A549 (cell line): ENCODE data around the gene ACRBP. TPM values are rescaled to one million over a fixed set of nuclear protein-coding genes. Genes with fewer than 3 reads are reported as not detected.
"Not testable (repeated sequence)": the region's sequence is repeated elsewhere in the genome, so short reads cannot be mapped to it uniquely, and the experiment has no call there.

ENCODE experiments used
- ATAC-seq, 2 experiments: fragments of 200-7000 bp in 1 of 2; fragments of >200 bp in 1 of 2; cut with Nextera tagmentation in 1 of 2; cut with Tn5 transposase in 1 of 2; 3 replicates each; pipeline versions ENCODE4 v1.8.0 to v1.9.1; 2018 to 2020; ENCODE audit warnings: mild to moderate bottlenecking in 1 of 2, moderate library complexity in 1 of 2
- CTCF ChIA-PET: fragments of 300-600 bp; sonication (Branson Sonifier 250); formaldehyde crosslinking; extraction: SDS; loops from one replicate; lab custom pipeline; 2021; ENCODE audit warnings: antibody characterized with exemption, inconsistent platforms; lab: Yijun Ruan, JAX
- POLR2A ChIA-PET: fragments of 350-600 bp; formaldehyde crosslinking; extraction: SDS; loops from one replicate; lab custom pipeline; 2021; ENCODE audit warnings: antibody characterized with exemption, inconsistent platforms; lab: Yijun Ruan, JAX
- DNase-seq, 2 experiments: peaks; one replicate each; pipeline versions ENCODE4 v3.0.0 to v3.0.0-alpha.2; 2011 to 2016; ENCODE audit warnings: low read depth in 1 of 2, low spot score in 1 of 2
- FAIRE-seq: peaks from 2 replicates; lab custom pipeline; 2011; peaks lifted over from hg19 to GRCh38; lab: Jason Lieb, UNC
- H3K27ac ChIP-seq, 2 experiments: fragments of >200 bp; sonication (Bioruptor Twin); formaldehyde crosslinking; 3 replicates each; pipeline ENCODE4 v1.5.1; 2016 to 2017
- H3K4me1 ChIP-seq: fragments of >200 bp; sonication (Bioruptor Twin); formaldehyde crosslinking; 3 replicates; pipeline ENCODE4 v1.6.1; 2016
- H3K4me2 ChIP-seq: fragments of >200 bp; sonication (Bioruptor Twin); formaldehyde crosslinking; 3 replicates; pipeline ENCODE4 v1.6.1; 2016
- H3K4me3 ChIP-seq: fragments of >200 bp; sonication (Bioruptor Twin); formaldehyde crosslinking; 3 replicates; pipeline ENCODE4 v1.5.1; 2016
- H3K9me3 ChIP-seq: fragments of >200 bp; sonication (Bioruptor Twin); formaldehyde crosslinking; 3 replicates; pipeline ENCODE4 v1.6.1; 2016
- EHMT2 ChIP-seq: fragments of 200-600 bp; sonication (generic); IDR thresholded peaks from 2 replicates; pipeline ENCODE4 v1.6.1; 2016; ENCODE audit warnings: antibody characterized with exemption, low read depth, mild to moderate bottlenecking, moderate library complexity
- FOSL2 ChIP-seq, 2 experiments: fragments of 450-650 bp in 1 of 2; fragments of >200 bp in 1 of 2; sonication (Bioruptor Twin) in 1 of 2; formaldehyde crosslinking; IDR thresholded peaks; 2 replicates each; pipeline versions ENCODE4 v1.5.0 to v1.6.1; 2016 to 2020; ENCODE audit warnings: mild to moderate bottlenecking in 1 of 2, moderate library complexity in 1 of 2
- HOXB13 ChIP-seq: fragments of 250-450 bp; sonication (Bioruptor Pico); IDR thresholded peaks from 2 replicates; pipeline ENCODE4 v1.5.0; 2020; ENCODE audit warnings: low read depth, mild to moderate bottlenecking, moderate library complexity
- JUNB ChIP-seq: fragments of >200 bp; sonication (Bioruptor Twin); formaldehyde crosslinking; IDR thresholded peaks from 2 replicates; pipeline ENCODE4 v1.6.1; 2016
- KDM1A ChIP-seq: fragments of 200-600 bp; sonication (generic); IDR thresholded peaks from 2 replicates; pipeline ENCODE4 v1.6.1; 2016; ENCODE audit warnings: low read depth, mild to moderate bottlenecking
- KDM5A ChIP-seq: fragments of 200-600 bp; sonication (generic); IDR thresholded peaks from 2 replicates; pipeline ENCODE4 v1.6.1; 2016; ENCODE audit warnings: antibody characterized with exemption, mild to moderate bottlenecking
- NR3C1 ChIP-seq: fragments of >200 bp; sonication (Bioruptor Twin); formaldehyde crosslinking; IDR thresholded peaks from 3 replicates; pipeline ENCODE4 v1.6.1; 2017
- POLR2AphosphoS2 ChIP-seq: conservative IDR thresholded peaks from 2 replicates; pipeline ENCODE4 v1.6.1; 2012; ENCODE audit warnings: low read length, improper control_type of control experiment, inconsistent platforms
- RARB ChIP-seq: fragments of 250-450 bp; sonication (Bioruptor Pico); IDR thresholded peaks from 2 replicates; pipeline ENCODE4 v1.8.0; 2021; ENCODE audit warnings: mild to moderate bottlenecking, moderate library complexity
- WGBS: methylation state at CpG from one replicate; pipeline ENCODE4 v1.1.6; 2017; ENCODE audit errors: missing lambda C conversion rate; 5-methylcytosine and 5-hydroxymethylcytosine counted together
- polyA plus RNA-seq, 4 experiments: library from polyadenylated mRNA; depleted of rRNA in 3 of 4; stranded (reverse); fragments of >200 nt; fragmentation: RNase III in 1 of 4; extraction: RNeasy Plus Mini Kit Qiagen cat#74134 plus additional on column Dnase treatment in 1 of 4; gene quantifications; 2 replicates in 3 of 4; 3 replicates in 1 of 4; pipeline ENCODE4 v1.2.3, GENCODE V29; 2011 to 2017
- TF ChIP-seq, protein P1 (sequence below): fragments of 200-600 bp; sonication (generic); IDR thresholded peaks from 2 replicates; pipeline ENCODE4 v1.6.1; 2016; ENCODE audit warnings: antibody characterized with exemption, mild to moderate bottlenecking, moderate library complexity
- TF ChIP-seq, protein P2 (sequence below): IDR thresholded peaks from 2 replicates; pipeline ENCODE4 v1.6.1; 2012; ENCODE audit warnings: low read depth, borderline replicate concordance
- TF ChIP-seq, protein P3 (sequence below): fragments of 250-450 bp; sonication (Bioruptor Pico); IDR thresholded peaks from 2 replicates; pipeline ENCODE4 v1.5.0; 2021; ENCODE audit warnings: mild to moderate bottlenecking, moderate library complexity, borderline replicate concordance
- TF ChIP-seq, protein P4 (sequence below): fragments of >200 bp; sonication (Bioruptor Twin); formaldehyde crosslinking; IDR thresholded peaks from 3 replicates; pipeline ENCODE4 v1.6.1; 2016

Gene ACRBP
- polyA plus RNA-seq, 2 of the 4 experiments (the other 2 are of a cell fraction): 0.34 to 0.70 TPM

DNA sequence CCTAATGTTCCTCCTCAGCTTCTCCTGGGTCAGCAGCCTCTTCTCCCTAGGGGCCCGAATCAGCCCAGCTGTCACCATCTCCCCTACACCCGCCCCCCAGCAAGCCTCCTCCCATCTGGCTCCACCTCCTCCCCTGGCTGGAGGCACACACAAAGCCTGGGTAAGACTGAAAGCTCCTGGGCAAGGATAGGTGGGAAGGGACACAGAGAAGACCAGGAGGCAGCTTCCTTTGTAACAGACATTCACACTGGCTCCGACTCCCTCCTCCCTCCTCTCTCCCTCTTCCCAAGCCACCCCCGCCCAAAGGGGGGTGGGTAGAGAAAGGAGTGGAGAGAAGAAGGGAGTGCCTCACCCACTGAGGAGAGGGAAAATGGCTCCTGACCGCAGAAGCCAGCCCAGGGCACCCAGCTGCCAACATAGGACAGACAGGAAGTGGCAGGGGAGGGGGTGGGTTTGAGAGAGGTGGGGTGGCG lies 44.1 kb downstream of the ACRBP start:
- H3K4me3 ChIP-seq: no peak overlapping the region
- 77% methylated on average over 6 of the region's 6 CpGs for WGBS
- ATAC-seq: no peak
- no peaks in the 10 kb centered on the region for H3K9me3 ChIP-seq
- POLR2A ChIA-PET: no interaction called here
- H3K4me2 ChIP-seq: peak overlapping the region; percentile 97; the same call in 1 of the 3 replicates
- H3K4me1 ChIP-seq: peaks cover 36% of the 10 kb centered on the region
- TF ChIP-seq POLR2AphosphoS2 (no peak), NR3C1 (no peak), HOXB13 (CRISPR knock-in tag) (no peak), JUNB (no peak), RARB (CRISPR knock-in tag) (no peak)
- TF ChIP-seq, protein P1, sequence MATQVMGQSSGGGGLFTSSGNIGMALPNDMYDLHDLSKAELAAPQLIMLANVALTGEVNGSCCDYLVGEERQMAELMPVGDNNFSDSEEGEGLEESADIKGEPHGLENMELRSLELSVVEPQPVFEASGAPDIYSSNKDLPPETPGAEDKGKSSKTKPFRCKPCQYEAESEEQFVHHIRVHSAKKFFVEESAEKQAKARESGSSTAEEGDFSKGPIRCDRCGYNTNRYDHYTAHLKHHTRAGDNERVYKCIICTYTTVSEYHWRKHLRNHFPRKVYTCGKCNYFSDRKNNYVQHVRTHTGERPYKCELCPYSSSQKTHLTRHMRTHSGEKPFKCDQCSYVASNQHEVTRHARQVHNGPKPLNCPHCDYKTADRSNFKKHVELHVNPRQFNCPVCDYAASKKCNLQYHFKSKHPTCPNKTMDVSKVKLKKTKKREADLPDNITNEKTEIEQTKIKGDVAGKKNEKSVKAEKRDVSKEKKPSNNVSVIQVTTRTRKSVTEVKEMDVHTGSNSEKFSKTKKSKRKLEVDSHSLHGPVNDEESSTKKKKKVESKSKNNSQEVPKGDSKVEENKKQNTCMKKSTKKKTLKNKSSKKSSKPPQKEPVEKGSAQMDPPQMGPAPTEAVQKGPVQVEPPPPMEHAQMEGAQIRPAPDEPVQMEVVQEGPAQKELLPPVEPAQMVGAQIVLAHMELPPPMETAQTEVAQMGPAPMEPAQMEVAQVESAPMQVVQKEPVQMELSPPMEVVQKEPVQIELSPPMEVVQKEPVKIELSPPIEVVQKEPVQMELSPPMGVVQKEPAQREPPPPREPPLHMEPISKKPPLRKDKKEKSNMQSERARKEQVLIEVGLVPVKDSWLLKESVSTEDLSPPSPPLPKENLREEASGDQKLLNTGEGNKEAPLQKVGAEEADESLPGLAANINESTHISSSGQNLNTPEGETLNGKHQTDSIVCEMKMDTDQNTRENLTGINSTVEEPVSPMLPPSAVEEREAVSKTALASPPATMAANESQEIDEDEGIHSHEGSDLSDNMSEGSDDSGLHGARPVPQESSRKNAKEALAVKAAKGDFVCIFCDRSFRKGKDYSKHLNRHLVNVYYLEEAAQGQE: no peak
- TF ChIP-seq, protein P2, sequence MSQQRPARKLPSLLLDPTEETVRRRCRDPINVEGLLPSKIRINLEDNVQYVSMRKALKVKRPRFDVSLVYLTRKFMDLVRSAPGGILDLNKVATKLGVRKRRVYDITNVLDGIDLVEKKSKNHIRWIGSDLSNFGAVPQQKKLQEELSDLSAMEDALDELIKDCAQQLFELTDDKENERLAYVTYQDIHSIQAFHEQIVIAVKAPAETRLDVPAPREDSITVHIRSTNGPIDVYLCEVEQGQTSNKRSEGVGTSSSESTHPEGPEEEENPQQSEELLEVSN: no peak
- no peak for DNase-seq
- FAIRE-seq: no peak
- CTCF ChIA-PET: interaction anchor here (0.8 to 2.1 kb wide), 7 partner anchors 11 to 231 kb away, joined by 3 to 4 read pairs (median 4); no protein-coding TSS in a partner anchor
- 0 out of 6 replicates have a peak overlapping the region, but pooled peaks of 1 of the 2 experiments have one; percentile 7 for H3K27ac ChIP-seq

DNA sequence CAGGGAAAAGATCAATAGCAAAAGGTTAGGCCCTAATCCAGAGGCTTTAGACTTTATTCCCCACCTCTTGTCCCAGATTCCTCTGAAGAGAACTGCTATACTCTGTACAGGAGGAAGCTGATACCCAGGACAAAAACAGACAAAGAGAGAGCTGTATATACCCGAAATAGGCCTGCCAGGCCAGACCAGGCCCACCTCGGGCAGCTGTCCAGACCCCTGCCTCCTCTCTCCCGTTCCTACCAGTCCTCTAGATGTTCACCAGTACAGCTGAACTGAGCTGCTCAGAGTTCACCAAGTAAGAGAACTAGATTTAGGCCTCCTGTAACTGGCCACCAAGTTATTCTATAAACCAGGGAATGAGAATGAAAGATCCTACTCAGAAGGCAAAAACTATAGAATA lies 44.7 kb downstream of the ACRBP start:
- DNase-seq (no peak), ATAC-seq (no peak), FAIRE-seq (no peak)
- H3K4me3 ChIP-seq: no peak overlapping the region
- 80% methylated on average over 3 of the region's 3 CpGs for WGBS
- peaks cover 30% of the 10 kb centered on the region for H3K4me1 ChIP-seq
- ChIA-PET CTCF (interaction anchor here (0.8 to 2.1 kb wide), 11 partner anchors 10 to 232 kb away, joined by 3 to 4 read pairs (median 4); no protein-coding TSS in a partner anchor), POLR2A (no interaction called here)
- H3K9me3 ChIP-seq: no peaks in the 10 kb centered on the region
- TF ChIP-seq RARB (CRISPR knock-in tag) (no peak), KDM1A (no peak), KDM5A (no peak), FOSL2 (IDR thresholded peaks at IDR 0.05) (no peak), FOSL2 (CRISPR knock-in tag; IDR thresholded peaks at IDR 0.05) (no peak), EHMT2 (no peak)
- TF ChIP-seq, protein P3, sequence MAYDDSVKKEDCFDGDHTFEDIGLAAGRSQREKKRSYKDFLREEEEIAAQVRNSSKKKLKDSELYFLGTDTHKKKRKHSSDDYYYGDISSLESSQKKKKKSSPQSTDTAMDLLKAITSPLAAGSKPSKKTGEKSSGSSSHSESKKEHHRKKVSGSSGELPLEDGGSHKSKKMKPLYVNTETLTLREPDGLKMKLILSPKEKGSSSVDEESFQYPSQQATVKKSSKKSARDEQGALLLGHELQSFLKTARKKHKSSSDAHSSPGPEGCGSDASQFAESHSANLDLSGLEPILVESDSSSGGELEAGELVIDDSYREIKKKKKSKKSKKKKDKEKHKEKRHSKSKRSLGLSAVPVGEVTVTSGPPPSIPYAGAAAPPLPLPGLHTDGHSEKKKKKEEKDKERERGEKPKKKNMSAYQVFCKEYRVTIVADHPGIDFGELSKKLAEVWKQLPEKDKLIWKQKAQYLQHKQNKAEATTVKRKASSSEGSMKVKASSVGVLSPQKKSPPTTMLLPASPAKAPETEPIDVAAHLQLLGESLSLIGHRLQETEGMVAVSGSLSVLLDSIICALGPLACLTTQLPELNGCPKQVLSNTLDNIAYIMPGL (CRISPR knock-in tag): no peak
- TF ChIP-seq, protein P4, sequence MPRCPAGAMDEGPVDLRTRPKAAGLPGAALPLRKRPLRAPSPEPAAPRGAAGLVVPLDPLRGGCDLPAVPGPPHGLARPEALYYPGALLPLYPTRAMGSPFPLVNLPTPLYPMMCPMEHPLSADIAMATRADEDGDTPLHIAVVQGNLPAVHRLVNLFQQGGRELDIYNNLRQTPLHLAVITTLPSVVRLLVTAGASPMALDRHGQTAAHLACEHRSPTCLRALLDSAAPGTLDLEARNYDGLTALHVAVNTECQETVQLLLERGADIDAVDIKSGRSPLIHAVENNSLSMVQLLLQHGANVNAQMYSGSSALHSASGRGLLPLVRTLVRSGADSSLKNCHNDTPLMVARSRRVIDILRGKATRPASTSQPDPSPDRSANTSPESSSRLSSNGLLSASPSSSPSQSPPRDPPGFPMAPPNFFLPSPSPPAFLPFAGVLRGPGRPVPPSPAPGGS: no peak
- no peak overlapping the region for H3K27ac ChIP-seq
- no peak overlapping the region for H3K4me2 ChIP-seq

DNA sequence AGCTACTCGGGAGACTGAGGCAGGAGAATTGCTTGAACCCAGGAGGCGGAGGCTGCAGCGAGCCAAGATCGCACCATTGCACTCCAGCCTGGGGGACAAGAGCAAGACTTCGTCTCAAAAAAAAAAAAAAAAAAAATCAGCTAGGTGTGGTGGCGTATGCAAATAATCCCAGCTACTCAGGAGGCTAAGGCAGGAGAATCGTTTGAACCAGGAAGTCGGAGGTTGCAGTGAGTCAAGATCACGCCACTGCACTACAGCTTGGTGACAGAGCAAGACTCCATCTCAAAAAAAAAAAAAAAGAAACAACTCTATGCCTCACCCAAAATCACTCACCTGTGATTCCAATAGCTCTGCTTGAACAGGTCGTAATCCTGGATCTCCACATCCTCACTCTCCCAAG lies 51.6 kb downstream of the ACRBP start:
- WGBS: 92% methylated on average over 10 of the region's 10 CpGs
- H3K4me3 ChIP-seq, H3K4me2 ChIP-seq, H3K9me3 ChIP-seq, FAIRE-seq, ATAC-seq, DNase-seq, H3K4me1 ChIP-seq, H3K27ac ChIP-seq: not testable (repeated sequence)
- ChIA-PET CTCF (interaction anchor here (0.7 to 2.2 kb wide), 5 partner anchors 8 to 273 kb away, joined by 3 to 13 read pairs (median 3); no protein-coding TSS in a partner anchor), POLR2A (interaction anchor here (0.6 kb wide), 1 partner anchor 277 kb away, joined by 3 read pairs; no protein-coding TSS in a partner anchor)
